Activated CD8-positive, alpha-beta memory T cell treated with anti-CD3 and anti-CD28 coated beads, Interleukin-2, amount 50 U/mL, for 4 hours (primary cell): ENCODE results near the gene KIF1A.

Source experiments
- DNase-seq: peaks from one replicate; pipeline ENCODE4 v3.0.0-alpha.2; 2020

KIF1A gene

GRCh38 chr2:240798327-240798905, 21.6 kb downstream of the KIF1A start:
- DNase-seq, result no peak

- DNase-seq, result no peak
Observed at GRCh38 chr2:240797914-240798313, 22.1 kb downstream of the KIF1A start.

- peak; percentile 4 for DNase-seq
Observed at GRCh38 chr2:240797500-240797895, 22.5 kb downstream of the KIF1A start.

GRCh38 chr2:240796543-240797499, 23.2 kb downstream of the KIF1A start:
- peak; percentile 9 for DNase-seq

- peak; percentile 6 for DNase-seq
Observed at GRCh38 chr2:240795916-240796510, 24.0 kb downstream of the KIF1A start.

- peak; percentile 9 for DNase-seq
Observed at GRCh38 chr2:240795454-240795853, 24.6 kb downstream of the KIF1A start.

- peak; percentile 6 for DNase-seq
Observed at GRCh38 chr2:240794178-240794721, 25.8 kb downstream of the KIF1A start.

- peak; percentile 9 for DNase-seq
Observed at GRCh38 chr2:240793313-240794177, 26.5 kb downstream of the KIF1A start.

- DNase-seq, result peak; percentile 11
Observed at GRCh38 chr2:240792629-240793312, 27.2 kb downstream of the KIF1A start.

GRCh38 chr2:240791821-240792628, 28.0 kb downstream of the KIF1A start:
- DNase-seq, result peak; percentile 10

GRCh38 chr2:240791221-240791800, 28.7 kb downstream of the KIF1A start:
- DNase-seq, result peak; percentile 6

GRCh38 chr2:240790370-240791220, 29.4 kb downstream of the KIF1A start:
- peak; percentile 11 for DNase-seq

GRCh38 chr2:240789501-240790369, 30.3 kb downstream of the KIF1A start:
- DNase-seq, result peak; percentile 11

- DNase-seq, result peak; percentile 13
Observed at GRCh38 chr2:240789051-240789453, 31.0 kb downstream of the KIF1A start.

- peak; percentile 10 for DNase-seq
Observed at GRCh38 chr2:240788482-240788881, 31.5 kb downstream of the KIF1A start.

- peak; percentile 12 for DNase-seq
Observed at GRCh38 chr2:240787521-240788472, 32.2 kb downstream of the KIF1A start.

- peak; percentile 10 for DNase-seq
Observed at GRCh38 chr2:240786871-240787311, 33.1 kb downstream of the KIF1A start.
